Stomach (tissue), 4 donors: ENCODE results near the gene SHISA2.

Experiments used
- POLR2A ChIP-seq, 4 donors: fragments of 450-650 bp; IDR thresholded peaks; one replicate each; pipeline ENCODE4 v1.6.1; 2016; ENCODE audit warnings: antibody characterized with exemption in 4 of 4, control low read depth in 2 of 4, mild to moderate bottlenecking in 1 of 4, moderate library complexity in 1 of 4
- TF ChIP-seq, protein P1 (sequence below), 7 experiments: fragments of 450-650 bp in 4 of 7; fragments of 200-600 bp in 3 of 7; sonication (generic) in 3 of 7; IDR thresholded peaks; one replicate each; pipeline ENCODE4 v1.5.1; 2016 to 2019; ENCODE audit warnings: antibody characterized with exemption in 7 of 7, control low read depth in 2 of 7, mild to moderate bottlenecking in 1 of 7

GRCh38 chr13:26095338-26095737 lies 43.5 kb upstream of the SHISA2 start:
- TF ChIP-seq, protein P1, sequence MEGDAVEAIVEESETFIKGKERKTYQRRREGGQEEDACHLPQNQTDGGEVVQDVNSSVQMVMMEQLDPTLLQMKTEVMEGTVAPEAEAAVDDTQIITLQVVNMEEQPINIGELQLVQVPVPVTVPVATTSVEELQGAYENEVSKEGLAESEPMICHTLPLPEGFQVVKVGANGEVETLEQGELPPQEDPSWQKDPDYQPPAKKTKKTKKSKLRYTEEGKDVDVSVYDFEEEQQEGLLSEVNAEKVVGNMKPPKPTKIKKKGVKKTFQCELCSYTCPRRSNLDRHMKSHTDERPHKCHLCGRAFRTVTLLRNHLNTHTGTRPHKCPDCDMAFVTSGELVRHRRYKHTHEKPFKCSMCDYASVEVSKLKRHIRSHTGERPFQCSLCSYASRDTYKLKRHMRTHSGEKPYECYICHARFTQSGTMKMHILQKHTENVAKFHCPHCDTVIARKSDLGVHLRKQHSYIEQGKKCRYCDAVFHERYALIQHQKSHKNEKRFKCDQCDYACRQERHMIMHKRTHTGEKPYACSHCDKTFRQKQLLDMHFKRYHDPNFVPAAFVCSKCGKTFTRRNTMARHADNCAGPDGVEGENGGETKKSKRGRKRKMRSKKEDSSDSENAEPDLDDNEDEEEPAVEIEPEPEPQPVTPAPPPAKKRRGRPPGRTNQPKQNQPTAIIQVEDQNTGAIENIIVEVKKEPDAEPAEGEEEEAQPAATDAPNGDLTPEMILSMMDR (IDR thresholded peaks at IDR 0.05): no peak
- no peak for TF ChIP-seq POLR2A (IDR thresholded peaks at IDR 0.05)
